NT2/D1 (cell line): ENCODE measurements around the gene COX4I2.

ENCODE experiments used
- YY1 ChIP-seq: IDR thresholded peaks from 2 replicates; pipeline ENCODE4 v1.6.1; 2011; ENCODE audit not compliant: insufficient read length, insufficient read depth
- ZNF274 ChIP-seq: IDR thresholded peaks from 2 replicates; pipeline ENCODE4 v1.6.1; 2011; ENCODE audit warnings: mild to moderate bottlenecking, low read depth, low read length

DNA sequence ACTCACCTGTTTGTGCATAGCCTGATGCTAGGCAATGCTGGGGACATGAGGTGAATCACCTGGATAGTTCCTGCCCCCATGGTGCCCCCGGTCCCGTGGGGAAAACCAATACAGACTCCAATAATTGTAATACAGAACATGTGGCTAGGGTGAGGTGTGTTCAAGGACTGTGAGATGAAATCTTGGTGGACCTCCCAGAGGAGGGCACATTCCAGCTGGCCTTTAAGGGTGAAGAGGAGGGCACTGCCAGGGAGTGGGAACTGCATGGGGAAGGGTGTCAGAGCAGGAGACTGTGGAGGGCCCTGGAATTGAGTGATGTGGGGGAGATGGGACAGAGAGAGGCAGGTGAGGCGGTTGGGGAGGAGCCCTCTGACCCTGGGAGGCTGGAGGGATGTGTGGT, 2.5 kb downstream of the COX4I2 start:
- TF ChIP-seq ZNF274 (no peak), YY1 (no peak)
